ENCODE measurements around the gene FAM193B. TPM values are rescaled to one million over a fixed set of nuclear protein-coding genes. Genes with fewer than 3 reads are reported as not detected.
"Not testable (repeated sequence)": the region's sequence is repeated elsewhere in the genome, so short reads cannot be mapped to it uniquely, and the experiment has no call there.

The FAM193B gene
- total RNA-seq, 1 experiment from 2014 or later = 43.8 TPM

GRCh38 chr5:177535125-177535524 lies 19.2 kb downstream of the FAM193B start:
- no peaks in the 10 kb centered on the region for H3K9me3 ChIP-seq (ENCODE audit: low read depth, low read length, poor library complexity, severe bottlenecking)
- ChIA-PET POLR2A (ENCODE audit: low non-redundant PET) (no interaction called here), CTCF (no interaction called here)
- no peak for DNase-seq (ENCODE audit: low spot score)
- H3K27ac ChIP-seq (ENCODE audit: low read depth, low read length, poor library complexity, severe bottlenecking) = no peak overlapping the region
- H3K4me3 ChIP-seq (ENCODE audit: low read depth, low read length, poor library complexity, severe bottlenecking) = no peak overlapping the region
- TF ChIP-seq EZH2 (IDR thresholded peaks at IDR 0.05; ENCODE audit: borderline replicate concordance, low read depth, low read length, poor library complexity, severe bottlenecking) (no peak), CTCF (conservative IDR thresholded peaks at IDR 0.05; ENCODE audit: low read depth, low read length) (no peak)
- H3K4me1 ChIP-seq (ENCODE audit: insufficient read depth, low read length, poor library complexity, severe bottlenecking) = no peaks in the 10 kb centered on the region
- intact Hi-C loops (cut with micrococcal nuclease; ENCODE audit: unreplicated experiment) = no loop called here
- peaks cover 36% of the 10 kb centered on the region for H3K36me3 ChIP-seq (ENCODE audit: insufficient read depth, low read length, poor library complexity, severe bottlenecking)
- no TSS peak for BruUV-seq (replicated peaks)
- H3K27me3 ChIP-seq (replicated peaks; ENCODE audit: insufficient read depth, low read depth, low read length, poor library complexity) = no peaks in the 10 kb centered on the region

- BruUV-seq (replicated peaks); H3K4me3 ChIP-seq (ENCODE audit: low read depth, low read length, poor library complexity, severe bottlenecking); H3K4me1 ChIP-seq (ENCODE audit: insufficient read depth, low read length, poor library complexity, severe bottlenecking); H3K27ac ChIP-seq (ENCODE audit: low read depth, low read length, poor library complexity, severe bottlenecking); POLR2A ChIA-PET (ENCODE audit: low non-redundant PET); H3K9me3 ChIP-seq (ENCODE audit: low read depth, low read length, poor library complexity, severe bottlenecking); DNase-seq (ENCODE audit: low spot score); intact Hi-C loops (cut with micrococcal nuclease; ENCODE audit: unreplicated experiment); H3K27me3 ChIP-seq (replicated peaks; ENCODE audit: insufficient read depth, low read depth, low read length, poor library complexity): not testable (repeated sequence)
- H3K36me3 ChIP-seq (ENCODE audit: insufficient read depth, low read length, poor library complexity, severe bottlenecking) = peaks cover 36% of the 10 kb centered on the region
- CTCF ChIA-PET = interaction anchor here (0.6 kb wide), 1 partner anchor 48 kb away, joined by 3 read pairs; no protein-coding TSS in a partner anchor
These were observed 19.9 kb downstream of the FAM193B start for GRCh38 chr5:177534433-177534832.

- H3K27ac ChIP-seq (ENCODE audit: low read depth, low read length, poor library complexity, severe bottlenecking) = no peak overlapping the region
- H3K36me3 ChIP-seq (ENCODE audit: insufficient read depth, low read length, poor library complexity, severe bottlenecking) = peaks cover 21% of the 10 kb centered on the region
- no peaks in the 10 kb centered on the region for H3K4me1 ChIP-seq (ENCODE audit: insufficient read depth, low read length, poor library complexity, severe bottlenecking)
- no peak overlapping the region for H3K4me3 ChIP-seq (ENCODE audit: low read depth, low read length, poor library complexity, severe bottlenecking)
- no peaks in the 10 kb centered on the region for H3K27me3 ChIP-seq (replicated peaks; ENCODE audit: insufficient read depth, low read depth, low read length, poor library complexity)
- no TSS peak for BruUV-seq (replicated peaks)
- intact Hi-C loops (cut with micrococcal nuclease; ENCODE audit: unreplicated experiment) = no loop called here
- ChIA-PET CTCF (no interaction called here), POLR2A (ENCODE audit: low non-redundant PET) (no interaction called here)
- H3K9me3 ChIP-seq (ENCODE audit: low read depth, low read length, poor library complexity, severe bottlenecking) = no peaks in the 10 kb centered on the region
- TF ChIP-seq CTCF (conservative IDR thresholded peaks at IDR 0.05; ENCODE audit: low read depth, low read length) = no peak
- TF ChIP-seq EZH2 (IDR thresholded peaks at IDR 0.05; ENCODE audit: borderline replicate concordance, low read depth, low read length, poor library complexity, severe bottlenecking) = no peak
- no peak for DNase-seq (ENCODE audit: low spot score)
These were observed 23.0 kb downstream of the FAM193B start for GRCh38 chr5:177531209-177531940.

GRCh38 chr5:177530638-177531037 lies 23.7 kb downstream of the FAM193B start:
- Histone ChIP-seq H3K27ac (ENCODE audit: low read depth, low read length, poor library complexity, severe bottlenecking) (no peak overlapping the region), H3K36me3 (ENCODE audit: insufficient read depth, low read length, poor library complexity, severe bottlenecking) (peaks cover 20% of the 10 kb centered on the region), H3K4me1 (ENCODE audit: insufficient read depth, low read length, poor library complexity, severe bottlenecking) (no peaks in the 10 kb centered on the region), H3K9me3 (ENCODE audit: low read depth, low read length, poor library complexity, severe bottlenecking) (no peaks in the 10 kb centered on the region), H3K27me3 (replicated peaks; ENCODE audit: insufficient read depth, low read depth, low read length, poor library complexity) (no peaks in the 10 kb centered on the region), H3K4me3 (ENCODE audit: low read depth, low read length, poor library complexity, severe bottlenecking) (no peak overlapping the region)
- TF ChIP-seq EZH2 (IDR thresholded peaks at IDR 0.05; ENCODE audit: borderline replicate concordance, low read depth, low read length, poor library complexity, severe bottlenecking) = no peak
- ChIA-PET CTCF (no interaction called here), POLR2A (ENCODE audit: low non-redundant PET) (no interaction called here)
- DNase-seq (ENCODE audit: low spot score) = no peak
- BruUV-seq (replicated peaks) = no TSS peak
- intact Hi-C loops (cut with micrococcal nuclease; ENCODE audit: unreplicated experiment) = no loop called here
